ENCODE measurements around the gene CD207.
"Not testable (repeated sequence)": the region's sequence is repeated elsewhere in the genome, so short reads cannot be mapped to it uniquely, and the experiment has no call there.

CD207 gene

GRCh38 chr2:70828914-70829824 lies 6.4 kb downstream of the CD207 start:
- peak; percentile 24 for DNase-seq (ENCODE audit: low read depth)

GRCh38 chr2:70828115-70828514 lies 7.5 kb downstream of the CD207 start:
- DNase-seq (ENCODE audit: low read depth), result no peak

- DNase-seq (ENCODE audit: low read depth), result no peak
Observed at GRCh38 chr2:70827388-70827787, 8.2 kb downstream of the CD207 start.

- DNase-seq (ENCODE audit: low read depth), result no peak
Observed at GRCh38 chr2:70826696-70827350, 8.8 kb downstream of the CD207 start.

GRCh38 chr2:70823249-70823648 lies 12.4 kb downstream of the CD207 start:
- no peak for DNase-seq (ENCODE audit: low read depth)

- no peak for DNase-seq (ENCODE audit: low read depth)
Observed at GRCh38 chr2:70822843-70823242, 12.8 kb downstream of the CD207 start.

- no peak for DNase-seq (ENCODE audit: low read depth)
Observed at GRCh38 chr2:70820499-70820898, 15.1 kb downstream of the CD207 start, which contains the start of gene CLEC4F. Gene CLEC4F, minus strand, starts transcription at chr2:70820599. Its CDS starts 76 bp downstream, at chr2:70820523.

- DNase-seq (ENCODE audit: low read depth), result no peak
Observed at GRCh38 chr2:70817284-70817954, 18.2 kb downstream of the CD207 start.

GRCh38 chr2:70816726-70817125 lies 18.9 kb downstream of the CD207 start:
- DNase-seq (ENCODE audit: low read depth), result no peak

GRCh38 chr2:70808983-70809958 lies 26.3 kb downstream of the CD207 start:
- no peak for DNase-seq (ENCODE audit: low read depth)

GRCh38 chr2:70807828-70808118 lies 27.8 kb downstream of the CD207 start:
- no peak for DNase-seq (ENCODE audit: low read depth)

GRCh38 chr2:70807102-70807827 lies 28.4 kb downstream of the CD207 start:
- DNase-seq (ENCODE audit: low read depth), result no peak

GRCh38 chr2:70806620-70807019 lies 29.0 kb downstream of the CD207 start:
- DNase-seq (ENCODE audit: low read depth), result no peak

GRCh38 chr2:70806013-70806412 lies 29.6 kb downstream of the CD207 start:
- no peak for DNase-seq (ENCODE audit: low read depth)

- DNase-seq (ENCODE audit: low read depth), result no peak
Observed at GRCh38 chr2:70801607-70802263, 33.9 kb downstream of the CD207 start.

GRCh38 chr2:70799706-70800105 lies 35.9 kb downstream of the CD207 start:
- no peak for DNase-seq (ENCODE audit: low read depth)

- DNase-seq (ENCODE audit: low read depth), result not testable (repeated sequence)
Observed at GRCh38 chr2:70797996-70798395, 37.6 kb downstream of the CD207 start.

GRCh38 chr2:70797506-70797905 lies 38.1 kb downstream of the CD207 start:
- no peak for DNase-seq (ENCODE audit: low read depth)

- no peak for DNase-seq (ENCODE audit: low read depth)
Observed at GRCh38 chr2:70796262-70796661, 39.4 kb downstream of the CD207 start.
